HCT116 (cell line): ENCODE measurements around the gene SLC25A36.

Source experiments
- CEBPB ChIP-seq: IDR thresholded peaks from 2 replicates; pipeline ENCODE4 v1.6.1; 2012; ENCODE audit warnings: low read depth
- EGR1 ChIP-seq: IDR thresholded peaks from 2 replicates; pipeline ENCODE4 v1.6.1; 2012; ENCODE audit warnings: low read depth
- EZH2phosphoT487 ChIP-seq: fragments of 200-600 bp; IDR thresholded peaks from 2 replicates; pipeline ENCODE4 v1.6.1; 2018; ENCODE audit warnings: antibody characterized with exemption, borderline replicate concordance
- POLR2A ChIP-seq: IDR thresholded peaks from 2 replicates; pipeline ENCODE4 v1.7.0; 2011; ENCODE audit warnings: borderline replicate concordance; ENCODE audit not compliant: insufficient read depth, insufficient read length; ENCODE audit errors: extremely low read depth
- SIN3A ChIP-seq: IDR thresholded peaks from 2 replicates; pipeline ENCODE4 v1.6.1; 2012; ENCODE audit warnings: low read depth
- SP1 ChIP-seq: IDR thresholded peaks from 2 replicates; pipeline ENCODE4 v1.6.1; 2012; ENCODE audit warnings: low read depth
- TF ChIP-seq, protein P1 (sequence below), 3 experiments: fragments of 200-600 bp in 1 of 3; sonication (generic) in 1 of 3; IDR thresholded peaks in 2 of 3; conservative IDR thresholded peaks in 1 of 3; 2 replicates each; pipeline ENCODE4 v1.5.1; 2012 to 2017; ENCODE audit warnings: low read depth in 2 of 3, low read length in 2 of 3, antibody characterized with exemption in 1 of 3, borderline replicate concordance in 1 of 3, control low read depth in 1 of 3, mild to moderate bottlenecking in 1 of 3, mixed read lengths in 1 of 3, mixed run types in 1 of 3, moderate library complexity in 1 of 3; ENCODE audit not compliant: insufficient read depth in 1 of 3

DNA sequence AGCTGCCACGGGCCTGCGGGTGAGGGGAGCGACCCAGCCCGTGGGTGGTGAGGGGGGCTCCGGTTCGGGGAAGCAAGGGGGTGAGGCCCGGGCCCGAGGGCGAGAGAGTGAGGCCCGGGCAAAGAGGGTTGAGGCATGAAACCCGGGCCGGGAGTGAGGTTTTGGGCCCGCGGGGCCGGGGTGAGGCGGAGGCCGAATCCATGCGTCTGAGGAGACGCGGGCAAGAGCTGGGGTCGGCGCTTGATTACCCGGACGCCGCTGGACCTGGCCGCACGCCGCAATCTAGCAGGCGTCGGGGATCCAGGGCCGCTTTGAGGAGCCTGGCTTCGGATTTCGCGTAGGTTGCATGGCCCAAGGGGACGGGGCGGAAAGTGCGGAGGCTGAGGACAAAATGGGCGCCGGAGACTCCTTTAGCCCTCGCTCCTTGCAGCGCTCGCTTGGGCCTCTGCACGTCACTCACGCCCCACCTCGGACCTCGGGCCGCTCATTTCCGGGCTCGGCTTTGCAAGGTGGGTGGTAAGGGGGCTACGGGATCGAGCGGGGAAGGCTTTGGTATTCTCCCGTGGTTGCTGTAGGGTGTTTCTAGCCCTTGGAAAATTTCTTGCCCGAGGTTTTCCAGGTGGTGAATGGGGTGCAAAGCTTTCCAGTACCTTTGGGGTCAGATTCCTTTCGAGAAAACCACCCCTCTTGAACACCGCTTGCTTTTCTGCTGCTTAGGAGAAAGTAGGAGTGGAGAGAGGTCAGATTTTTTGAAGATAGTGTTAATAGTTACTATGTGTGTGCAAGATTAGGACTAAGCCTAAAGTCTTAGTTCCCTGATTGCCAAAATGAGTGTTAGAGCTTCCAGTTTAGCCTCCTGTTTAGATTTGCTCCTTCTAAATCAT is 827 bp downstream of the SLC25A36 start:
- TF ChIP-seq EZH2phosphoT487 (no peak), SIN3A (no peak), SP1 (no peak), CEBPB (no peak), POLR2A (no peak), EGR1 (no peak)
- TF ChIP-seq, protein P1, sequence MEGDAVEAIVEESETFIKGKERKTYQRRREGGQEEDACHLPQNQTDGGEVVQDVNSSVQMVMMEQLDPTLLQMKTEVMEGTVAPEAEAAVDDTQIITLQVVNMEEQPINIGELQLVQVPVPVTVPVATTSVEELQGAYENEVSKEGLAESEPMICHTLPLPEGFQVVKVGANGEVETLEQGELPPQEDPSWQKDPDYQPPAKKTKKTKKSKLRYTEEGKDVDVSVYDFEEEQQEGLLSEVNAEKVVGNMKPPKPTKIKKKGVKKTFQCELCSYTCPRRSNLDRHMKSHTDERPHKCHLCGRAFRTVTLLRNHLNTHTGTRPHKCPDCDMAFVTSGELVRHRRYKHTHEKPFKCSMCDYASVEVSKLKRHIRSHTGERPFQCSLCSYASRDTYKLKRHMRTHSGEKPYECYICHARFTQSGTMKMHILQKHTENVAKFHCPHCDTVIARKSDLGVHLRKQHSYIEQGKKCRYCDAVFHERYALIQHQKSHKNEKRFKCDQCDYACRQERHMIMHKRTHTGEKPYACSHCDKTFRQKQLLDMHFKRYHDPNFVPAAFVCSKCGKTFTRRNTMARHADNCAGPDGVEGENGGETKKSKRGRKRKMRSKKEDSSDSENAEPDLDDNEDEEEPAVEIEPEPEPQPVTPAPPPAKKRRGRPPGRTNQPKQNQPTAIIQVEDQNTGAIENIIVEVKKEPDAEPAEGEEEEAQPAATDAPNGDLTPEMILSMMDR (IDR thresholded peaks at IDR 0.05 in 2 of 3, conservative IDR thresholded peaks at IDR 0.05 in 1 of 3; ENCODE audit: borderline replicate concordance in 1 of 3, insufficient read depth in 1 of 3, low read depth in 2 of 3, low read length in 2 of 3): no peak
